Measurements from ENCODE around the gene PSME1. TPM values are rescaled to one million over a fixed set of nuclear protein-coding genes. Genes with fewer than 3 reads are reported as not detected.
A peak's percentile ranks its signal among the peaks of the same experiment; 100 is the strongest.

Gene PSME1
- total and polyA plus RNA-seq, 2 of the 13 experiments (the other 11 are each of a cell fraction or from before 2014, with no cell fraction given), result 159 to 608 TPM

DNA sequence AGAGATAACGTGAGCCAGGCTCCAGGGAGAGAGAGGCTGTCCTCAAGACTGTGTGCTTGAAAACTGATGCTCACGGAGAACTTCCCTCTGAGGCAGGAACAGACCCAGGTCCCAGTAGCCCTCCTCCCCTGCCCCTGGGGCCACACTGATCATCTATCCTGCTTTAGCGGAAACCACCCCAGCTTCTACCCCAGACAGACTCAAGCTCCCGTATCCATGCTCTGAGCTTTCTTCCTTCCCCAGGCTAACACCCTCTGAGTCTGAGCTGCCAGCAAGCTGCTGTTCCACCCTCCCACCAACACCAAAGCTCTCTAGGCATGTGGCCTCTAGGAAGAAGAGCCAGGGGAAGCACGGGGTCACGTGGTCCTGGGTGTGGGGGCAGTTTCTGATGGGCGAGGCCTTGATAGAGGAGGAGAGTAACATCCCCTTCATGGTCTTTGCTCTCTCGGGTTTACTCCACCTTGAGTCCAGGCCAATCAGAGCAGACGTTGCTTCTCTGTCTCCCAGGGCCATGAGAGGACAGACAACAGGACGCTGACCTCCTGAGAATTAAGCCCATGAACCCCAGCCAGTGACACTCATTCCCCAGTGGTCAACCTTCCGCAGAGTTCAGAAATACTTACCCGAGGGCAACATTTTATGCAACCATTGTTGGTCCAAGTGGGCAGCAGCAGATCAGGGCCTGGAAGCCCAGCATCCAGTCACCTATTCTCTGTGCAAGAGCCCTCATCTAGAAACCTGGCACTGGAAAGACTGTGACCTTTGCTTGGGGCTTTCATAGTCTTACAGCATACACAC lies 40.5 kb upstream of the PSME1 start (continued):
- peak in 1 of 2 experiments; percentile 99; a peak in 2 of 4 replicates for TF ChIP-seq KLF16 (CRISPR knock-in tag; IDR thresholded peaks at IDR 0.05)
- TF ChIP-seq ZNF124 (CRISPR knock-in tag; IDR thresholded peaks at IDR 0.05), result peak; percentile 95
- peak; percentile 94 for TF ChIP-seq IKZF4 (CRISPR knock-in tag; IDR thresholded peaks at IDR 0.05; ENCODE audit: borderline replicate concordance, low read depth, not compliant biosample characterization)
- TF ChIP-seq, protein P1, sequence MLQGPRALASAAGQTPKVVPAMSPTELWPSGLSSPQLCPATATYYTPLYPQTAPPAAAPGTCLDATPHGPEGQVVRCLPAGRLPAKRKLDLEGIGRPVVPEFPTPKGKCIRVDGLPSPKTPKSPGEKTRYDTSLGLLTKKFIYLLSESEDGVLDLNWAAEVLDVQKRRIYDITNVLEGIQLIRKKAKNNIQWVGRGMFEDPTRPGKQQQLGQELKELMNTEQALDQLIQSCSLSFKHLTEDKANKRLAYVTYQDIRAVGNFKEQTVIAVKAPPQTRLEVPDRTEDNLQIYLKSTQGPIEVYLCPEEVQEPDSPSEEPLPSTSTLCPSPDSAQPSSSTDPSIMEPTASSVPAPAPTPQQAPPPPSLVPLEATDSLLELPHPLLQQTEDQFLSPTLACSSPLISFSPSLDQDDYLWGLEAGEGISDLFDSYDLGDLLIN (CRISPR knock-in tag; IDR thresholded peaks at IDR 0.05; ENCODE audit: borderline replicate concordance), result no peak
- TF ChIP-seq, protein P2, sequence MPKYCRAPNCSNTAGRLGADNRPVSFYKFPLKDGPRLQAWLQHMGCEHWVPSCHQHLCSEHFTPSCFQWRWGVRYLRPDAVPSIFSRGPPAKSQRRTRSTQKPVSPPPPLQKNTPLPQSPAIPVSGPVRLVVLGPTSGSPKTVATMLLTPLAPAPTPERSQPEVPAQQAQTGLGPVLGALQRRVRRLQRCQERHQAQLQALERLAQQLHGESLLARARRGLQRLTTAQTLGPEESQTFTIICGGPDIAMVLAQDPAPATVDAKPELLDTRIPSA (CRISPR knock-in tag; IDR thresholded peaks at IDR 0.05; ENCODE audit: borderline replicate concordance), result no peak
- peak; percentile 99 for TF ChIP-seq RXRA (CRISPR knock-in tag; IDR thresholded peaks at IDR 0.05)
- TF ChIP-seq, protein P3, sequence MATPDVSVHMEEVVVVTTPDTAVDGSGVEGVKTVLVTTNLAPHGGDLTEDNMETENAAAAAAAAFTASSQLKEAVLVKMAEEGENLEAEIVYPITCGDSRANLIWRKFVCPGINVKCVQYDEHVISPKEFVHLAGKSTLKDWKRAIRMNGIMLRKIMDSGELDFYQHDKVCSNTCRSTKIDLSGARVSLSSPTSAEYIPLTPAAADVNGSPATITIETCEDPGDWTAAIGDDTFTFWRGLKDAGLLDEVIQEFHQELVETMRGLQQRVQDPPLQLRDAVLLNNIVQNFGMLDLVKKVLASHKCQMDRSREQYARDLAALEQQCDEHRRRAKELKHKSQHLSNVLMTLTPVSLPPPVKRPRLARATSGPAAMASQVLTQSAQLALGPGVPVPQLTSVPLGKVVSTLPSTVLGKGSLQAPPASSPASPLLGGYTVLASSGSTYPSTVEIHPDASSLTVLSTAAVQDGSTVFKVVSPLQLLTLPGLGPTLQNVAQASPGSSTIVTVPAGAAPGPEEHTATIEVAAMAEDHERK (CRISPR knock-in tag; IDR thresholded peaks at IDR 0.05; ENCODE audit: low read depth), result no peak; the same call in 1 of the 2 replicates
- TF ChIP-seq, protein P4, sequence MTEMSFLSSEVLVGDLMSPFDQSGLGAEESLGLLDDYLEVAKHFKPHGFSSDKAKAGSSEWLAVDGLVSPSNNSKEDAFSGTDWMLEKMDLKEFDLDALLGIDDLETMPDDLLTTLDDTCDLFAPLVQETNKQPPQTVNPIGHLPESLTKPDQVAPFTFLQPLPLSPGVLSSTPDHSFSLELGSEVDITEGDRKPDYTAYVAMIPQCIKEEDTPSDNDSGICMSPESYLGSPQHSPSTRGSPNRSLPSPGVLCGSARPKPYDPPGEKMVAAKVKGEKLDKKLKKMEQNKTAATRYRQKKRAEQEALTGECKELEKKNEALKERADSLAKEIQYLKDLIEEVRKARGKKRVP (CRISPR knock-in tag; IDR thresholded peaks at IDR 0.05), result peak in 1 of 2 experiments; percentile 71; a peak in 1 of 4 replicates
- TF ChIP-seq NRL (CRISPR knock-in tag; IDR thresholded peaks at IDR 0.05; ENCODE audit: borderline replicate concordance), result no peak
- TF ChIP-seq ESRRA (CRISPR knock-in tag; IDR thresholded peaks at IDR 0.05; ENCODE audit: low read depth), result peak; percentile 97
- TF ChIP-seq HOXA9 (CRISPR knock-in tag; IDR thresholded peaks at IDR 0.05; ENCODE audit: borderline replicate concordance), result no peak
- TF ChIP-seq, protein P5, sequence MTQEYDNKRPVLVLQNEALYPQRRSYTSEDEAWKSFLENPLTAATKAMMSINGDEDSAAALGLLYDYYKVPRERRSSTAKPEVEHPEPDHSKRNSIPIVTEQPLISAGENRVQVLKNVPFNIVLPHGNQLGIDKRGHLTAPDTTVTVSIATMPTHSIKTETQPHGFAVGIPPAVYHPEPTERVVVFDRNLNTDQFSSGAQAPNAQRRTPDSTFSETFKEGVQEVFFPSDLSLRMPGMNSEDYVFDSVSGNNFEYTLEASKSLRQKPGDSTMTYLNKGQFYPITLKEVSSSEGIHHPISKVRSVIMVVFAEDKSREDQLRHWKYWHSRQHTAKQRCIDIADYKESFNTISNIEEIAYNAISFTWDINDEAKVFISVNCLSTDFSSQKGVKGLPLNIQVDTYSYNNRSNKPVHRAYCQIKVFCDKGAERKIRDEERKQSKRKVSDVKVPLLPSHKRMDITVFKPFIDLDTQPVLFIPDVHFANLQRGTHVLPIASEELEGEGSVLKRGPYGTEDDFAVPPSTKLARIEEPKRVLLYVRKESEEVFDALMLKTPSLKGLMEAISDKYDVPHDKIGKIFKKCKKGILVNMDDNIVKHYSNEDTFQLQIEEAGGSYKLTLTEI (CRISPR knock-in tag; conservative IDR thresholded peaks at IDR 0.05), result no peak
- TF ChIP-seq, protein P6, sequence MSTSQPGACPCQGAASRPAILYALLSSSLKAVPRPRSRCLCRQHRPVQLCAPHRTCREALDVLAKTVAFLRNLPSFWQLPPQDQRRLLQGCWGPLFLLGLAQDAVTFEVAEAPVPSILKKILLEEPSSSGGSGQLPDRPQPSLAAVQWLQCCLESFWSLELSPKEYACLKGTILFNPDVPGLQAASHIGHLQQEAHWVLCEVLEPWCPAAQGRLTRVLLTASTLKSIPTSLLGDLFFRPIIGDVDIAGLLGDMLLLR (CRISPR knock-in tag; IDR thresholded peaks at IDR 0.05), result peak; percentile 97
- peak; percentile 83 for TF ChIP-seq ZFY (CRISPR knock-in tag; IDR thresholded peaks at IDR 0.05)
- no peak for TF ChIP-seq ZNF234 (CRISPR knock-in tag; conservative IDR thresholded peaks at IDR 0.05)
- peak; percentile 51 for TF ChIP-seq TBX3 (IDR thresholded peaks at IDR 0.05; ENCODE audit: borderline replicate concordance)
- peak; percentile 89 for TF ChIP-seq HMG20B (CRISPR knock-in tag; conservative IDR thresholded peaks at IDR 0.05)
- peak; percentile 97 for TF ChIP-seq ZNF205 (CRISPR knock-in tag; IDR thresholded peaks at IDR 0.05)

All from HepG2 (cell line).